ENCODE measurements around the gene INSL3. TPM values are rescaled to one million over a fixed set of nuclear protein-coding genes. Genes with fewer than 3 reads are reported as not detected.
A peak's percentile ranks its signal among the peaks of the same experiment; 100 is the strongest.

Gene INSL3
- total and polyA plus RNA-seq, 2 of the 13 experiments (the other 11 are each of a cell fraction or from before 2014, with no cell fraction given) = 0.30 TPM; not detected in 1

DNA sequence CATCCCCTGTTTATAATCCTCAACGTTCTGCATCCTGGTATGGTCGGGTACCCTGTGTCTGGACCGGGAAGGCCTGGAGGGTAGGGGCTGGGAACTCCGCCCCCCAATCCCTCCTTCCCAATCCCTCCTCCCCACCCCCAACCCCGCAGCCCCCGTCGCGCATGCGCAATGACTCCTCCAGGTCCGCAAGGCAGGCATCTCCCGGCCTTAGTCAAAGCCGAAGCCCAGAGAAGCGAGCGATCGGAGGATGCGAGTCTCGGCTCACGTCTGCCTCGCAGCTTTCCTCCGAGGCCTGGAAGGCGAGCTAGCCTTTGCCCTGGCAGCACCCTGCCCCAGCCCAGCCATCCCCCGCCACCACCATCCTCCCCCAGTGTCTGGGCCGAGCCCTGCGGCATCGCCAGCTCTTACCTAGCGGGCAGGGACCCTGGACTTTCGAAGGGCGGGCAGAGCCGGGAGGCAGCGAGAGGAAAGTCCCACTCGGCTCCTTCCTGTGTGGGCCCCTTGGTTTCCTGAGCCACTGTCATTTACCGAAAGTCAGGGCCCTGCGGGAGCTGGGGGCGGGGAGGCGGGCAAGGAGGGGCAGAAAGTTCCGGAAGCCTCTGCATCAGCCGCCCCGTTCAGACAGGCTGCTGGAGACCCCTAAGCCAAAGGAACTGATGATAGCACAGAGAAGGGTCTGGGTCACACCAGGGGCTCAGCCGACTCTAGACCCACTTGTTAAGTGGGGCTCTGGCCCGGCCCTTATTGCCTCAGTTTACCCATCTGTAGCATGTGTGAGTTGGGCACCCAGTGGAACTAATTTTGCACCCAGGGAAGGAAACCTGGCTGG is 26.4 kb upstream of the INSL3 start, which contains the start of gene JAK3 (continued):
- TF ChIP-seq, protein P1, sequence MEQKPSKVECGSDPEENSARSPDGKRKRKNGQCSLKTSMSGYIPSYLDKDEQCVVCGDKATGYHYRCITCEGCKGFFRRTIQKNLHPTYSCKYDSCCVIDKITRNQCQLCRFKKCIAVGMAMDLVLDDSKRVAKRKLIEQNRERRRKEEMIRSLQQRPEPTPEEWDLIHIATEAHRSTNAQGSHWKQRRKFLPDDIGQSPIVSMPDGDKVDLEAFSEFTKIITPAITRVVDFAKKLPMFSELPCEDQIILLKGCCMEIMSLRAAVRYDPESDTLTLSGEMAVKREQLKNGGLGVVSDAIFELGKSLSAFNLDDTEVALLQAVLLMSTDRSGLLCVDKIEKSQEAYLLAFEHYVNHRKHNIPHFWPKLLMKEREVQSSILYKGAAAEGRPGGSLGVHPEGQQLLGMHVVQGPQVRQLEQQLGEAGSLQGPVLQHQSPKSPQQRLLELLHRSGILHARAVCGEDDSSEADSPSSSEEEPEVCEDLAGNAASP (CRISPR knock-in tag; IDR thresholded peaks at IDR 0.05; ENCODE audit: borderline replicate concordance) = 0 out of 2 replicates have a peak, but pooled peaks have one; percentile 22
- TF ChIP-seq ZNF672 (CRISPR knock-in tag; IDR thresholded peaks at IDR 0.05) (no peak), TGIF2 (CRISPR knock-in tag; IDR thresholded peaks at IDR 0.05) (no peak), SYNCRIP (IDR thresholded peaks at IDR 0.05; ENCODE audit: insufficient read depth, low read depth, low read length) (no peak), ZNF251 (CRISPR knock-in tag; IDR thresholded peaks at IDR 0.05) (no peak), ZNF501 (CRISPR knock-in tag; IDR thresholded peaks at IDR 0.05) (peak; percentile 53; the same call in 1 of the 2 replicates), KLF15 (CRISPR knock-in tag; IDR thresholded peaks at IDR 0.05; ENCODE audit: borderline replicate concordance) (no peak), IKZF4 (CRISPR knock-in tag; IDR thresholded peaks at IDR 0.05; ENCODE audit: borderline replicate concordance, low read depth, not compliant biosample characterization) (no peak), TEAD2 (CRISPR knock-in tag; IDR thresholded peaks at IDR 0.05) (no peak), MBNL3 (CRISPR knock-in tag; conservative IDR thresholded peaks at IDR 0.05) (no peak), RBFOX2 (IDR thresholded peaks at IDR 0.05; ENCODE audit: low read depth, low read length) (peak; percentile 81)
- TF ChIP-seq, protein P2, sequence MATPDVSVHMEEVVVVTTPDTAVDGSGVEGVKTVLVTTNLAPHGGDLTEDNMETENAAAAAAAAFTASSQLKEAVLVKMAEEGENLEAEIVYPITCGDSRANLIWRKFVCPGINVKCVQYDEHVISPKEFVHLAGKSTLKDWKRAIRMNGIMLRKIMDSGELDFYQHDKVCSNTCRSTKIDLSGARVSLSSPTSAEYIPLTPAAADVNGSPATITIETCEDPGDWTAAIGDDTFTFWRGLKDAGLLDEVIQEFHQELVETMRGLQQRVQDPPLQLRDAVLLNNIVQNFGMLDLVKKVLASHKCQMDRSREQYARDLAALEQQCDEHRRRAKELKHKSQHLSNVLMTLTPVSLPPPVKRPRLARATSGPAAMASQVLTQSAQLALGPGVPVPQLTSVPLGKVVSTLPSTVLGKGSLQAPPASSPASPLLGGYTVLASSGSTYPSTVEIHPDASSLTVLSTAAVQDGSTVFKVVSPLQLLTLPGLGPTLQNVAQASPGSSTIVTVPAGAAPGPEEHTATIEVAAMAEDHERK (CRISPR knock-in tag; IDR thresholded peaks at IDR 0.05; ENCODE audit: low read depth) = no peak
- TF ChIP-seq, protein P3, sequence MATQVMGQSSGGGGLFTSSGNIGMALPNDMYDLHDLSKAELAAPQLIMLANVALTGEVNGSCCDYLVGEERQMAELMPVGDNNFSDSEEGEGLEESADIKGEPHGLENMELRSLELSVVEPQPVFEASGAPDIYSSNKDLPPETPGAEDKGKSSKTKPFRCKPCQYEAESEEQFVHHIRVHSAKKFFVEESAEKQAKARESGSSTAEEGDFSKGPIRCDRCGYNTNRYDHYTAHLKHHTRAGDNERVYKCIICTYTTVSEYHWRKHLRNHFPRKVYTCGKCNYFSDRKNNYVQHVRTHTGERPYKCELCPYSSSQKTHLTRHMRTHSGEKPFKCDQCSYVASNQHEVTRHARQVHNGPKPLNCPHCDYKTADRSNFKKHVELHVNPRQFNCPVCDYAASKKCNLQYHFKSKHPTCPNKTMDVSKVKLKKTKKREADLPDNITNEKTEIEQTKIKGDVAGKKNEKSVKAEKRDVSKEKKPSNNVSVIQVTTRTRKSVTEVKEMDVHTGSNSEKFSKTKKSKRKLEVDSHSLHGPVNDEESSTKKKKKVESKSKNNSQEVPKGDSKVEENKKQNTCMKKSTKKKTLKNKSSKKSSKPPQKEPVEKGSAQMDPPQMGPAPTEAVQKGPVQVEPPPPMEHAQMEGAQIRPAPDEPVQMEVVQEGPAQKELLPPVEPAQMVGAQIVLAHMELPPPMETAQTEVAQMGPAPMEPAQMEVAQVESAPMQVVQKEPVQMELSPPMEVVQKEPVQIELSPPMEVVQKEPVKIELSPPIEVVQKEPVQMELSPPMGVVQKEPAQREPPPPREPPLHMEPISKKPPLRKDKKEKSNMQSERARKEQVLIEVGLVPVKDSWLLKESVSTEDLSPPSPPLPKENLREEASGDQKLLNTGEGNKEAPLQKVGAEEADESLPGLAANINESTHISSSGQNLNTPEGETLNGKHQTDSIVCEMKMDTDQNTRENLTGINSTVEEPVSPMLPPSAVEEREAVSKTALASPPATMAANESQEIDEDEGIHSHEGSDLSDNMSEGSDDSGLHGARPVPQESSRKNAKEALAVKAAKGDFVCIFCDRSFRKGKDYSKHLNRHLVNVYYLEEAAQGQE (IDR thresholded peaks at IDR 0.05; ENCODE audit: borderline replicate concordance in 1 of 2, low read depth in 1 of 2, low read length in 2 of 2) = peak in 1 of 2 experiments; percentile 41; a peak in 1 of 4 replicates
